Activated CD4-positive, alpha-beta T cell treated with anti-CD3 and anti-CD28 coated beads for 48 hours (primary cell): Measurements from ENCODE around the gene ADAMTS16.

Experiments used
- DNase-seq: peaks from one replicate; pipeline ENCODE4 v3.0.0-alpha.2; 2020

Gene ADAMTS16

DNA sequence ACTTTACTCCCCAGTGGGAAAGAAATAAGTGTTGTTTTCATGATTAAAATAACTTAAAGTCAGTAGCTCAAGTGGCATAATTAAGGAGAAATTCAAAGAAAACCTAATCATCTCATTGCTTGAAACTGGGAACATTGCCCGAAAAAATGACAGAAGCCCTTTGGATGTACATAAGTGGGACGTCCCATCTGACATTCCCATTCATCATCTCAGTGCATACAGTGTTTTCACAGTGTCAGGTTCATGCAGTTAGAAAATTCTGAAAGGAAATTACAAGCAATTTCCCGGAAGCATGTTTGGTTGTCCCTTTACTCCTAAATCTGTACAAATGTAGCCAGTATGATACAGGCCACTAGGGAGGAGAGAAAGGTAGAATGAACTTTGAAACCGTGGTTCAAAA is 95.6 kb downstream of the ADAMTS16 start:
- DNase-seq, result no peak

DNA sequence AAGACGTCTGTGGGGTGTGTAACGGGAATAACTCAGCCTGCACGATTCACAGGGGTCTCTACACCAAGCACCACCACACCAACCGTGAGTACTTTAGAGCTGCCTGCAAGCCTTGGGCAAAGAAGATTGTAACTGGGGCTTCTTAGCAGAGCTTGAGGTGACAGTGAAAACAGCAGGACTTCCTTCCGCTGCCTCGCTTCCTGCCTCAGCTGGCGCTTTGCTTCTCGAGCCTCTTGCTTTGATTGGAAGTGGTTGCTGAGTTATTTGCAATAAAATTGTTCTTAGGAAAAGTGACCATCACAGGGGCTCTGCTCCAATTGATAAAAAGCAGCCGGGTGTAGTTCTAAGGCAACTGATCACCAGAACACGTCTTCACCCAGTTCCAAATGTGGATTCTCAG is 99.1 kb downstream of the ADAMTS16 start:
- no peak for DNase-seq

GRCh38 chr5:5240234-5240633 is 100.1 kb downstream of the ADAMTS16 start:
- DNase-seq, result no peak

DNA sequence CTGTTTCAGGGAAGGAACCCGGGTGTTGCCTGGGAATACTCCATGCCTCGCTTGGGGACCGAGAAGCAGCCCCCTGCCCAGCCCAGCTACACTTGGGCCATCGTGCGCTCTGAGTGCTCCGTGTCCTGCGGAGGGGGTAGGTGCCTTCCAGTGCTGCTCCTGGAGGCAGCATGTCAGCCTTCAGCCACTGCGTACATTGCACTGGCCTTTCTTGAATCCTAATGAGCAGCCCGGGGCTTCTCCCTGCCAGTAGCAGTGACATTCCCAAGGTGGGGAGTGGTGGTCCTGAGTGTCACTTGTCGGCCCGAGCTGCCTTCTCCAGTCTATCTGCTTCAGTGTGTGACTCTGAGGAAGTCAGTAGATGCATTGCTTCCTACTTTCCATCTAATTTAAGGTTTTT is 101.9 kb downstream of the ADAMTS16 start:
- DNase-seq, result no peak

GRCh38 chr5:5246736-5247135 is 106.6 kb downstream of the ADAMTS16 start:
- DNase-seq, result no peak

DNA sequence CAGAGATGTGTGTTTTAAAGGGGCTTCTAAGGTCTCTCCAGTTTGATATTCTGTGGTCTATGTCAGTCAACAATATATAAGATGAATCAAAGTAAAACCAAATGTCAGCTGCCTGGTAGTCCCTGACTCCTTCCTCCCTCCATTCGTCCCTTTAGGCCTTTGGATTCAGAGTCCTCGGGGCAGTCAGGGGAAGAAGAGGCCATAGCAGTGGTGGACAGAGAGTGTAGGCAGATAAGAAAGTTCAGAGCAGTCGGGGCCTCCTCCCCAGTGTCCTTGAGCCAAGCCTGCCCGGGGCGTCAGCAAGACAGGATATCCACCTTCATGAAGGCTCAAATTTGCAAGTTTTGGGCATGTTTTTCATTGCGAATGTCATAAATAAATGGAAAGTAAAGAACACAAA is 110.6 kb downstream of the ADAMTS16 start:
- DNase-seq, result no peak

DNA sequence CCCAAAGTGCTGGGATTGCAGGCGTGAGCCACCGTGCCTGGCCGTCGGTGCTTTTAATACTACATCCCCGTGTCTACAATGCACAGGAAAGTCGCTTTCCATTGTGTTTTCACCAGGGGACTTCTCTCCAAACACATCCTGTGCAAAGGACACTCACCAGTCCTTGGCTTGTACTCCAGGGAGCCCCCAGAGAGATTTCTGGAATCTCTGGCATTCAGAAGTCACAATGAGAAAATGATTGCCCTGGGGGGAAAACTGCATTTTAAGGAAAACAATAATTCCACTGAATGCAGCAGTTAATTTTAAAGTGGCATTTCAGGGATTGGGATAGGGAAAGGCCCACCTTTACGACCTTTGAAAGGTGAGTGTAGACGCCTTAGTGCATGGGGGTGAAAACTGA is 112.0 kb downstream of the ADAMTS16 start:
- no peak for DNase-seq

DNA sequence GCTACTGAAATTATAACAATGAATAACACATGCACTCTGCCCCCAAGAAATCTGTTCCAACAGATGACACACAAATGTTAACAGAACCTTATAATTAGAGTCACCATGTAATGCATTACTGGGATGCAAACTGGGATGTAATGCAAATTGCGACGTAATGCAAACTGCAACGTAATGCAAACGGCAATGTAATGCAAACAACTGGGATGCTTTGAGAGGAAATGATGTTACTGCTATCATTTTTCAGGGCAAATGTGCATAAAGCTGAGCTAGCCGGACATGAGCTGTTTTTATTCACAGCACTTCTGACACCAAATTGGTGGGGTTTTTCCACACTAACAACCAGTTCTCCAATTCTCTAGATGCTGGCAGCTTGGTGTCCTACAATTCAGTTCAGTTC is 117.2 kb downstream of the ADAMTS16 start:
- no peak for DNase-seq

- no peak for DNase-seq
These were observed 118.4 kb downstream of the ADAMTS16 start for GRCh38 chr5:5258564-5258963.

DNA sequence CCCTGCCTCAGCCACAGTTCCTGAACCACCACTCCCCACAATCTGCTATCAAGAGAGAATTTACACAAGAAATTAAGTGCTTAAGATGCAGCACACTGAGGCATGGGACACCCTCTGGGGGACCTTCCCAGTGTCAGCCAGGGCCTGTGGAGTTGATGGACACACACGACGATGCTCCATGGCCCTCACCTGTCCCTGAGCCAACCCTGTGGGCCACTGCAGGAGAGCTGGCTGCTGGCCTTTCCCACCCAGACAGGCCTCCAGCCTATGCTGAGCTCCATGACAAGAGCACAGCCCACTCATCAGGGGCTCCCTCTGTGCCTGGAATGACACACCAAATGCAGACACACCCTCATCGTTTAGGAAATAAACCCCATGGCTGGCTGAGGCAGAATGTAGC is 124.6 kb downstream of the ADAMTS16 start:
- DNase-seq, result no peak

DNA sequence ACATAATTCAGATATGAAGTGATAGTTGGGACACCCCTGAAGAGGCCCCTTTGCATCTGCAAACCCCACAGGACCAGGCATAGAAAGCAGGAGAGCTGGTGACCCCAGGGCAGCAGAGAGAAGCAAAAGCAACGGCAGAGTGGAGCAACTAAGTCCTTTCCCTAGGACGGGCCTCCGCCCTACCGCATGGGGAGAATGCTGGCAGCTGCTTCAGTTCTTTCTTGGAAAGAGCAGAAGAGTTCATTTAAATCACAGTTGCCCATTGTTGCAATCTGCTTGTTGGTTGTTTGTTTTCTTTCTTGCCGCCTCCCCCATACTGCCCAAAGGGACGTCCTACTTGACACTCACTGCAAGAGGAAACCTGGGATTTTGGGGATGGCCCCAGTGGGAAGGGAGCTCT is 126.2 kb downstream of the ADAMTS16 start:
- no peak for DNase-seq

DNA sequence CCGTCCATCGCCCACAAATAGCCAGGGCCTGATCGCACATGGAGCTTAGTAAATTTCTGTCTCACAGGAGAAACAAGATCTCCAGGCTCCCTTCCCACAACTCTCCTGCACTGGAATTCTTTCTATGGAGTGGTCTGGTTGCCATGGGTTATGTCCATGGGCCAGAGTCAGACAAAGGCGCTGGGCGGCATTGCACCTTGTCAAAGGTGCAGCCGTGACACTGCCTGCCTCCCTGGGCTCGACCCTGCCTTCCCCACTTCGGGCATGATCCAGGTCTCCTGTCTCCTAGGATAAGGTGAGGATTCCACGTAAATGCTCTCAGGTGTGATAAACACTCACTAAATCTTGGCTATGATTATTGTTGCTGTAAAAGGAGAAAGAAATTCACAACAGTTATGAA is 130.0 kb downstream of the ADAMTS16 start:
- DNase-seq, result no peak

DNA sequence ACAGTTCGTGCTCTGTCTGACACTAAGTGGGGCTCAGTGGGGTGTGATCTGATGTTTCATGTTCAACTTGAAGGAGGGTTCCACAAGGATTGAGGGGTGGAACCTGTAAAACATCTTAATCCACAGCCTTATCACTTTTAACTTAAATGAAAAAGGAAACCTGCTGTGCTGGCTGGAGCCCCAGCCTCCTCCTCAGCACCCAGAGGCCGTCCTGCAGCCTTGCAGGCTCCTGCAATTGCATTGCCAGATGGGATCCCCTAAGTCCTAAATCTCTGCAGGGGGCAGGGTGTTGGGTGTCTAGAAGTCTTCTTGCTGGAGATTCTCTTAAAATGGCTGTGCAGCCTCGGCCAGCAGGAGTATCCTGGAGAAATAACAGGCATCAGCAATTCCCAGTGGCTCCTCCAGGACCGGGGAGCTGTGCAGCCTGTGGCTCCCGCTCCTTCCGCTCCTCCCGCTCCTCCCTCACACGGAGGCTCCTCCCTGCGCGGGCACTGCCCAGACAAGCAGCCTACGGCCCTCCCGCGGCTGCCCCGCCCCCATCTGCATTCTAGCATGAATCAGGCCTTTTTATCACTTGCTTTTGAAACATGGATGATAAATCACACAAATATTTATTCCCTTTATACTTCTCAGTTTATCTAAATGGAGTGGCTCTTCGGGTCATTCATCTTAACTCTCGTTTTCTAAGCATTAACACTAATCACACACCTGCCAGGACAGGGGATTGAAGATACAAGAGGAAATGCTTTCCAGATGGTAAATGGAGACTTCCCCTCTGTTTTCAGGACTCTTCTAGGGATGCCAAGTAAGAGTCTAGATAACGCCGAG is 131.0 kb downstream of the ADAMTS16 start:
- DNase-seq, result no peak

DNA sequence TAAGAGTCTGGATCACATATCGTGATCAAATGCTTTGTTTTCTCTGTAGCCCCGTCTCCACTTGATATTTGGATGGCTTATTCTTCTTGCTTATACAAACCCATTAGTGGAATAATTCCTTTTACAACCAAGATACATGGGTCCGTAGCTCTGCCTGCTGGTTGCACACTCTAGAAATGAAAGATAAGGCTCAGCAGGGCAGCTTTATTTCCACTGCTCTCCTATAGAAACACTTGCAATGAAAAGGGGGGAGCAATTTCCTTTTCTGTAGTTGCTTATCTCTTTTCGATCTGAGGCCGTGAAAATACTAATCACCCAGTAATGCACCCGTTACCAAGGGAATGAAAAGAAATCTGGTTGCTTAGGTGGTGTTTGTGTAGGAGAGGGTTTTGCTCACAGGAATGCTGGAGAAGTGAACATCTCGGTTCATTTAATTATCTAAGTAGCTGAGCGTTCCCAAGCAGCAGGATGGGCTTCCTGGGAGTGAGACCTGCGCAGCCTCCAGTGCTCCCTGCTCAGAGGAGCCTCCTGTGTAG is 131.7 kb downstream of the ADAMTS16 start:
- no peak for DNase-seq

GRCh38 chr5:5273398-5273797 is 133.3 kb downstream of the ADAMTS16 start:
- no peak for DNase-seq

DNA sequence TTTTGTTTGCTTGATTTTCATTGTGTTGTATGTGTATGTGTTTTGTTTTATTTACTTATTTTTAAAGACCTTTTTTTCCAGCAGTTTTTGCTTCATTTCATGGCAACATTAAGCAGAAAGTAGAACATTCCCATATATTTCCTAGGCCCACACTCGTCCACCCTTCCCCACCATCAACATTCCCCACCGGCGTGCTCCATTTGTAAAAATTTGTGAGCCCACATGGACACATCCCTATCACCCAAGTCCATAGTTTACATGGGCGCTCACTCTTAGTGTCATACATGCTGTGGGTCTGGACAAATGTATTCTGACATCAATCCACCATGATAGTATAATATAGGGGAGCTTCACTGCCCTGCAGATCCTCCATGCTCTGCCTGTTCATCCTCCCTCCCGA is 133.8 kb downstream of the ADAMTS16 start:
- DNase-seq, result no peak

- no peak for DNase-seq
These were observed 135.1 kb downstream of the ADAMTS16 start for GRCh38 chr5:5275211-5275610.

DNA sequence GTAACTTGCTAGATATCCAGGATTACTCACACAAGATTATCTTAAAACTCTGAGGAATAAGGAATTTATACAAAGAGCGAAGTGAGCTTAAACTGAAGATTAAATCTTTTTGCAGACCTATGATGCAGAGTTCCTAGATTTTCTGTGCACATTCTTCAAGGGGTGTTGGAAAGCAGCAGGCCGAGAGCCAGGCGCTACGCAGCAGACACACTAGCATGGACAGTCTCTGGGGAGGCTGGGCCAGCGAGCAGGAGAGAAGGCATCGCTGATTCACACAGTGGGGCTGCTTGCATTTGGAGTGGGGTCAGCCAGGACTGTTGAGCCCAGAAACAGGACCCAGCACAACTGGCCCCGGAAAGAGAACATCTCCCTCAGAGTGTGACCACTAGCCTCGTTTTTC is 136.3 kb downstream of the ADAMTS16 start:
- DNase-seq, result no peak

DNA sequence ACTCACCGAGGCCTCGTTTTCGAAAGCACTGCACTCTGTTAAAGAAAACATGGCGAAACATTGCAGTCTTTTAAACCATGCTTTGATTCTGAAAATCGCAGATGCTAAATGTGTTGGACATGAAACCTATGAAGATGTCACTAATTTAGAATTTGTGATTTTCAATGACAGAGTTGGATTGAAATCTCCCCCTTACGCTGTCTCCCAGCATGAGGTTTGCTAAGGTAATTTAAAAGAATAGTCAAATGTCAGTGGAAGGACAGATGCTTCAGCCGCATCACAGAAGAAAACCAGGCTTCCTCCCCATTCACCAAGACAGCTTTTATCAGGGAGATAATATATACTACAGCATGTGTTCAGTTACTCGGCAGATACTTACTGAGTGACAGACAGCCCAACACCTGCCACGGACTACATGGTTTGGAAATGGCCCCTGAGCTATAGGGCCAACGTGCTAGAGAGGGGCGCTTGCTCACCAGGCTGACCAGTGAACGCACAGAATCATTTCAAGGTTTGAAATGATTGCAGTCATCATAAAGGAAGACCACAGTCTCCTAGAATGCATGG is 136.9 kb downstream of the ADAMTS16 start:
- no peak for DNase-seq

GRCh38 chr5:5278201-5278814 is 138.2 kb downstream of the ADAMTS16 start:
- DNase-seq, result no peak

- no peak for DNase-seq
These were observed 138.8 kb downstream of the ADAMTS16 start for GRCh38 chr5:5278815-5279381.

DNA sequence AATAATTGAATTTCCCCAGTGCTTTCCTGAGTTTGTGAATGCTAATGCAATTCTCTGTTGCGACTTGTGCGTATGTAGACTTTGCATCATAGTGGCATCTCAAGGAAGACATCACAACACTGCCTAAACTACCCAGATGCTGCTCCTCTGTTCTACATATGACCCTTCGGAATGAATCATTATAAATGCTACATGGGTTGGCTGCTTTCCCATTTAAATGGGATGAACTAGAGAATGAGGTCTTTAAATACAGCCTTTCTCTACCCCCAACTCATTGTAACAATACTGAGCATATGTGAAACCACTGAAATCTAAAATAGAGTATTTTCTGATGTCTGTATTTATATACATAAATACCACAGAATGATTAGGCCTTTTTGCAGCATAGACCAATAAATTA is 145.8 kb downstream of the ADAMTS16 start:
- DNase-seq, result no peak

DNA sequence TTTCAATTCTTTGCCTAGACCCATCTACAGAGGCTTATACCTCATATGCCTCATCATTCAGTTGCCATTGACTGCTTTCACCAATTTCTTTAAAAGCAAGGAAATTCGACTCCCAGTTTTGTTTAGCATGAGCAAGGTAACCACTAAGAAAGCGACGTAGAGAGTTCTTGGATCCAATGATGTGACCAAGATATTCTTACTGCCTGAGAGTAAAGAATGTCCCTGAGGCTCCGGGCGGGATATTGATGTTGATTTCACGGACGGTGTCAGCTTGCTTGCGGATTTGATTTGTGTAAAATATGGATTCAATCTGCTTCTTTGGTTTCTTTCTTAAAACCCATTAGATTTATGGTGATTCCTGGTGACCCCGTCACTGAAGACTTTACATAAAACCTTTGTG is 147.3 kb downstream of the ADAMTS16 start:
- DNase-seq, result no peak

DNA sequence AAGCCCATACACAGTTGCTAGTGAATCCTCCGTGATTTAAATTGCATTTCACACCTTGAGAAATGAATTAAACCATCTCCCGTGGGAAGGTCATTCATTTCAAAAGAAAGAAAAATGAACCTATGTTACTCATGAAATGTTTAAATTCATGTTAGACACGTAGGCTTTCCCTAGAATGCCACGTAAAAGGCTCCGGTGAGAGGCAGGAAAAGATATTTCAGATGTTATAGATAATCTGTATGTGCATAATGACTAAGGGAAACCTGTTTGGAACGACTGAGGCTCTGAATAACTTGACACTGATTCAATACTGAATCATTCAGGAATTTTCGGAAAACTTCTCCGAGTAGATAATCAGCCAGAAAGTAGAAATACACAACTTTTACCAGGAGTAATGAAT is 148.1 kb downstream of the ADAMTS16 start:
- DNase-seq, result no peak
